ENCODE data around the gene OVOL1.
A peak's percentile ranks its signal among the peaks of the same experiment; 100 is the strongest.
"Not testable (repeated sequence)": the region's sequence is repeated elsewhere in the genome, so short reads cannot be mapped to it uniquely, and the experiment has no call there.

Gene OVOL1

GRCh38 chr11:65817835-65818680 is 31.2 kb downstream of the OVOL1 start:
- peak; percentile 95 for DNase-seq

GRCh38 chr11:65821107-65821506 is 34.2 kb downstream of the OVOL1 start:
- no peak for DNase-seq

GRCh38 chr11:65822776-65823528 is 36.1 kb downstream of the OVOL1 start:
- DNase-seq = no peak

GRCh38 chr11:65826984-65827735 is 40.3 kb downstream of the OVOL1 start:
- no peak for DNase-seq

DNA sequence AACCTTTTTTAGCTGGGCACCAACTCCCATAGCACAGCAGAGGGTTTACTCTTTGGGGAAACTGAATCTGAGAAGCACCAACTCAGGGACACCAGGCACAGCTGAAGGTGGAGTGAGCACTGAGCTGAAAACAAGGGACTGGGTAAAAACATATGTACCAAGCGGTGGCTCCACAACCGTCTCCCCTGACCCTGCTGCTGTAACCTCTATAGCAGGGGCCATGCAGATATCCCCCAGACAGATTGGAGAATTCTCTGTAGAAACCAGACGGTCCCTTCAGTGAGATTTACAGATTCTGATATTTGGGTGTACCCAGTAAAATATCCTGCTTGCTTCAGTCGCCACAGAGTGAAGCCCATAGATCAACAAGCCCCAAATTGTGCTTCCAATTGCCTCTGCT is 42.6 kb downstream of the OVOL1 start:
- DNase-seq = no peak

GRCh38 chr11:65832231-65832630 is 45.4 kb downstream of the OVOL1 start:
- not testable (repeated sequence) for DNase-seq

- DNase-seq = no peak
These were observed 46.6 kb downstream of the OVOL1 start, which contains the start of gene SNX32 for GRCh38 chr11:65833297-65834030. Gene SNX32, plus strand, starts transcription at chr11:65833963. Its CDS starts 103 bp downstream, at chr11:65834066.

- no peak for DNase-seq
These were observed 47.3 kb downstream of the OVOL1 start for GRCh38 chr11:65834202-65834601.

DNA sequence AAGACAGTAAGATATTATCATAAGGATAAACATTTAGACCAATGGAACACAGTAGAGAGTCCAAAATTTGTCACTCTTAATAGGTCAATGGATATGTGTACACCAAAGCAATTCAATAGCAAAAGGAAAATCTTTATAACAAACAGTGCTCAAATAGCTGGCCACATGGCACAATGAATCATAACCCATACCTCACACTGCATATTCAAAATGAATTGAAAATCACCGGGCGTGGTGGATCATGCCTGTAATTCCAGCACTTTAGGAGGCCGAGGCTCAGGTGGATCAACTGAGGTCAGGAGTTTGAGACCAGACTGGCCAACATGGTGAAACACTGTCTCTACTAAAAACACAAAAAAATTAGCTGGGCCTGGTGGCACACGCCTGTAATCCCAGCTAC is 55.3 kb downstream of the OVOL1 start:
- DNase-seq = no peak

DNA sequence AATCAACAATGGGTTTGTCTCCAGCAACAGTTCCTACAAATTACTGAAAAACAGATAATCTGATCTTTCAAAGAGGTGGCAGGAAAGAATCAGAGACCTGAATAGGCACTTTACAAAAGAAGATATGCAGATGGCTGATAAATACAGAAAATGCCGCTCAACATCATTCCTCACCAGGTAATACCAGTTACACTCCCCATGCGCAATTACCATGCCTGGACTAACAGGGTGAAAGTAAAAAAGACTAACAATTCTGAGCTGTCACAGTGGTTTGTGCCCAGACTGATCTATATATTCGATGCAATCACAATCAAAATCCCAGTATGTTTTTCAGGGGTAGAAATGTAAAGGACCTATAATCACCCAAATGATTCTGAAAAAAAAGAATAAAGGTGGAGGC is 56.9 kb downstream of the OVOL1 start:
- DNase-seq = no peak

DNA sequence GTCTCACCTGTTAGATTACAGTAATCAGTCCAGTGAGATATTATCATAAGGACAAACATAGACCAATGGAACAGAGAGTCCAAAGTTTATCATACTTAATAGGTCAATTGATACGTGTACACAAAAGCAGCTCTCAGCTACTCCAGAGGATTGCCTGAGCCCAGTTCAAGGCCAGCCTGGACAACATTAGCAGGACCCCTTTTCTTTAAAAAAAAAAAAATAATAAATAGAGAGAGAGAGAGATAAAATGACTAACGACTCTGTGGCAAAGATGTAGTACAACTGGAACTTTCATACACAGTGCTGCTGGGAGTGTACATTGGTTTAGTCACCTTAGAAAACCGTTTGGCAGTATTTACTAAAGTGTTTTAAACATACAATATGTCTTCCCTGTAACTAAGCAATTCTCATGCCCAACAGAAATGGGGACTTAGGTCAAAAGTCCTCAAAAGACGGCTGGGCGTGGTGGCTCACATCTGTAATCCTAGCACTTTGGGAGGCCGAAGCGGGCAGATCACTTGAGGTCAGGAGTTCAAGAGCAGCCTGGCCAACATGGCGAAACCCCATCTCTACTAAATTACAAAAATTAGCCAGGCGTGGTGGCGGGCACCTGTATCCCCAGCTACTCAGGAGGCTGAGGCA is 57.5 kb downstream of the OVOL1 start:
- no peak for DNase-seq

Data from 8988T (cell line).